ENCODE data around the gene NCF1. TPM values are rescaled to one million over a fixed set of nuclear protein-coding genes. Genes with fewer than 3 reads are reported as not detected.
"Not testable (repeated sequence)": the region's sequence is repeated elsewhere in the genome, so short reads cannot be mapped to it uniquely, and the experiment has no call there.

Gene NCF1
- polyA plus RNA-seq, 2 of the 4 experiments (the other 2 are of a cell fraction) = 0.04 TPM; not detected in 1

- H3K9me3 ChIP-seq = no peaks in the 10 kb centered on the region
- H3K4me2 ChIP-seq = no peak overlapping the region
- H3K27ac ChIP-seq = no peak overlapping the region
- DNase-seq (ENCODE audit: low read depth in 1 of 2, low spot score in 1 of 2) = no peak
- H3K4me1 ChIP-seq = no peaks in the 10 kb centered on the region
- no peak for TF ChIP-seq ZFP36 (IDR thresholded peaks at IDR 0.05; ENCODE audit: borderline replicate concordance, partially characterized antibody)
- no peak for TF ChIP-seq CEBPB (IDR thresholded peaks at IDR 0.05)
- no peak for TF ChIP-seq RCOR1 (IDR thresholded peaks at IDR 0.05; ENCODE audit: low read depth, low read length)
- TF ChIP-seq E2F6 (IDR thresholded peaks at IDR 0.05; ENCODE audit: borderline replicate concordance, low read depth) = no peak
- no peak for TF ChIP-seq POLR2AphosphoS2 (conservative IDR thresholded peaks at IDR 0.05; ENCODE audit: low read length)
- no peak for TF ChIP-seq BHLHE40 (IDR thresholded peaks at IDR 0.05; ENCODE audit: low read depth, low read length)
- TF ChIP-seq, protein P1, sequence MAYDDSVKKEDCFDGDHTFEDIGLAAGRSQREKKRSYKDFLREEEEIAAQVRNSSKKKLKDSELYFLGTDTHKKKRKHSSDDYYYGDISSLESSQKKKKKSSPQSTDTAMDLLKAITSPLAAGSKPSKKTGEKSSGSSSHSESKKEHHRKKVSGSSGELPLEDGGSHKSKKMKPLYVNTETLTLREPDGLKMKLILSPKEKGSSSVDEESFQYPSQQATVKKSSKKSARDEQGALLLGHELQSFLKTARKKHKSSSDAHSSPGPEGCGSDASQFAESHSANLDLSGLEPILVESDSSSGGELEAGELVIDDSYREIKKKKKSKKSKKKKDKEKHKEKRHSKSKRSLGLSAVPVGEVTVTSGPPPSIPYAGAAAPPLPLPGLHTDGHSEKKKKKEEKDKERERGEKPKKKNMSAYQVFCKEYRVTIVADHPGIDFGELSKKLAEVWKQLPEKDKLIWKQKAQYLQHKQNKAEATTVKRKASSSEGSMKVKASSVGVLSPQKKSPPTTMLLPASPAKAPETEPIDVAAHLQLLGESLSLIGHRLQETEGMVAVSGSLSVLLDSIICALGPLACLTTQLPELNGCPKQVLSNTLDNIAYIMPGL (CRISPR knock-in tag; IDR thresholded peaks at IDR 0.05; ENCODE audit: borderline replicate concordance) = no peak
- no peak for TF ChIP-seq ZNF302 (CRISPR knock-in tag; IDR thresholded peaks at IDR 0.05)
- no peak for TF ChIP-seq HDAC2 (IDR thresholded peaks at IDR 0.05)
- no peak for TF ChIP-seq SMC3 (IDR thresholded peaks at IDR 0.05)
- TF ChIP-seq NR3C1 (IDR thresholded peaks at IDR 0.05) = no peak
- TF ChIP-seq, protein P2, sequence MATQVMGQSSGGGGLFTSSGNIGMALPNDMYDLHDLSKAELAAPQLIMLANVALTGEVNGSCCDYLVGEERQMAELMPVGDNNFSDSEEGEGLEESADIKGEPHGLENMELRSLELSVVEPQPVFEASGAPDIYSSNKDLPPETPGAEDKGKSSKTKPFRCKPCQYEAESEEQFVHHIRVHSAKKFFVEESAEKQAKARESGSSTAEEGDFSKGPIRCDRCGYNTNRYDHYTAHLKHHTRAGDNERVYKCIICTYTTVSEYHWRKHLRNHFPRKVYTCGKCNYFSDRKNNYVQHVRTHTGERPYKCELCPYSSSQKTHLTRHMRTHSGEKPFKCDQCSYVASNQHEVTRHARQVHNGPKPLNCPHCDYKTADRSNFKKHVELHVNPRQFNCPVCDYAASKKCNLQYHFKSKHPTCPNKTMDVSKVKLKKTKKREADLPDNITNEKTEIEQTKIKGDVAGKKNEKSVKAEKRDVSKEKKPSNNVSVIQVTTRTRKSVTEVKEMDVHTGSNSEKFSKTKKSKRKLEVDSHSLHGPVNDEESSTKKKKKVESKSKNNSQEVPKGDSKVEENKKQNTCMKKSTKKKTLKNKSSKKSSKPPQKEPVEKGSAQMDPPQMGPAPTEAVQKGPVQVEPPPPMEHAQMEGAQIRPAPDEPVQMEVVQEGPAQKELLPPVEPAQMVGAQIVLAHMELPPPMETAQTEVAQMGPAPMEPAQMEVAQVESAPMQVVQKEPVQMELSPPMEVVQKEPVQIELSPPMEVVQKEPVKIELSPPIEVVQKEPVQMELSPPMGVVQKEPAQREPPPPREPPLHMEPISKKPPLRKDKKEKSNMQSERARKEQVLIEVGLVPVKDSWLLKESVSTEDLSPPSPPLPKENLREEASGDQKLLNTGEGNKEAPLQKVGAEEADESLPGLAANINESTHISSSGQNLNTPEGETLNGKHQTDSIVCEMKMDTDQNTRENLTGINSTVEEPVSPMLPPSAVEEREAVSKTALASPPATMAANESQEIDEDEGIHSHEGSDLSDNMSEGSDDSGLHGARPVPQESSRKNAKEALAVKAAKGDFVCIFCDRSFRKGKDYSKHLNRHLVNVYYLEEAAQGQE (IDR thresholded peaks at IDR 0.05) = no peak
- TF ChIP-seq ESRRA (IDR thresholded peaks at IDR 0.05; ENCODE audit: borderline replicate concordance, low read length) = no peak
- TF ChIP-seq, protein P3, sequence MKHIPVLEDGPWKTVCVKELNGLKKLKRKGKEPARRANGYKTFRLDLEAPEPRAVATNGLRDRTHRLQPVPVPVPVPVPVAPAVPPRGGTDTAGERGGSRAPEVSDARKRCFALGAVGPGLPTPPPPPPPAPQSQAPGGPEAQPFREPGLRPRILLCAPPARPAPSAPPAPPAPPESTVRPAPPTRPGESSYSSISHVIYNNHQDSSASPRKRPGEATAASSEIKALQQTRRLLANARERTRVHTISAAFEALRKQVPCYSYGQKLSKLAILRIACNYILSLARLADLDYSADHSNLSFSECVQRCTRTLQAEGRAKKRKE (CRISPR knock-in tag; IDR thresholded peaks at IDR 0.05; ENCODE audit: low read depth) = no peak
- no peak for TF ChIP-seq RARB (CRISPR knock-in tag; IDR thresholded peaks at IDR 0.05)
- H3K4me3 ChIP-seq = no peak overlapping the region
- no peak for FAIRE-seq
- no peak for ATAC-seq
- ChIA-PET POLR2A (no interaction called here), CTCF (no interaction called here)
- 91% methylated on average over 8 of the region's 8 CpGs for WGBS (ENCODE audit: missing lambda C conversion rate)
Observed at GRCh38 chr7:74726309-74727101, 47.3 kb upstream of the NCF1 start.

DNA sequence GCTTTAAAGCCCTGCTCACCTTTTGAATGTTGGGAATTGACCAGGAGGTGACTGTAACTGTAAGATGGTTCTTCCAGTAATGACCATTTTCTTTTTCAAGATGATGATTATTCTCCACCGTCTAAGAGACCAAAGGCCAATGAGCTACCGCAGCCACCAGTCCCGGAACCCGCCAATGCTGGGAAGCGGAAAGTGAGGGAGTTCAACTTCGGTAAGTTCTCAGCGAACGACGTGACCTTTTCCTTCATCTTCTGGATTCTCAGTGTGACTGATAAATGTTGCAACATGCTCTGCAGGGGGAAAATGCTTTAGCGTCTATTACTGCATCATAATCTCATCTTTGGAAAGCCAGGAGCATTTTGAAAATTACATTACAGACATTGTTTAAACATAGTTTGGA, 45.1 kb upstream of the NCF1 start:
- H3K27ac ChIP-seq; DNase-seq (ENCODE audit: low read depth in 1 of 2, low spot score in 1 of 2); H3K4me3 ChIP-seq; CTCF ChIA-PET; H3K9me3 ChIP-seq; FAIRE-seq; H3K4me1 ChIP-seq; POLR2A ChIA-PET; ATAC-seq; H3K4me2 ChIP-seq: not testable (repeated sequence)
- no CpG with 5 or more reads among the region's 10 CpGs for WGBS (ENCODE audit: missing lambda C conversion rate)

GRCh38 chr7:74730186-74730585, 43.6 kb upstream of the NCF1 start:
- no CpG with 5 or more reads among the region's 5 CpGs for WGBS (ENCODE audit: missing lambda C conversion rate)
- DNase-seq (ENCODE audit: low read depth in 1 of 2, low spot score in 1 of 2); H3K4me1 ChIP-seq; H3K4me2 ChIP-seq; H3K27ac ChIP-seq; CTCF ChIA-PET; FAIRE-seq; POLR2A ChIA-PET; H3K9me3 ChIP-seq; H3K4me3 ChIP-seq: not testable (repeated sequence)
- ATAC-seq = peak in 1 of 2 experiments; percentile 53; a peak in 3 of 6 replicates

DNA sequence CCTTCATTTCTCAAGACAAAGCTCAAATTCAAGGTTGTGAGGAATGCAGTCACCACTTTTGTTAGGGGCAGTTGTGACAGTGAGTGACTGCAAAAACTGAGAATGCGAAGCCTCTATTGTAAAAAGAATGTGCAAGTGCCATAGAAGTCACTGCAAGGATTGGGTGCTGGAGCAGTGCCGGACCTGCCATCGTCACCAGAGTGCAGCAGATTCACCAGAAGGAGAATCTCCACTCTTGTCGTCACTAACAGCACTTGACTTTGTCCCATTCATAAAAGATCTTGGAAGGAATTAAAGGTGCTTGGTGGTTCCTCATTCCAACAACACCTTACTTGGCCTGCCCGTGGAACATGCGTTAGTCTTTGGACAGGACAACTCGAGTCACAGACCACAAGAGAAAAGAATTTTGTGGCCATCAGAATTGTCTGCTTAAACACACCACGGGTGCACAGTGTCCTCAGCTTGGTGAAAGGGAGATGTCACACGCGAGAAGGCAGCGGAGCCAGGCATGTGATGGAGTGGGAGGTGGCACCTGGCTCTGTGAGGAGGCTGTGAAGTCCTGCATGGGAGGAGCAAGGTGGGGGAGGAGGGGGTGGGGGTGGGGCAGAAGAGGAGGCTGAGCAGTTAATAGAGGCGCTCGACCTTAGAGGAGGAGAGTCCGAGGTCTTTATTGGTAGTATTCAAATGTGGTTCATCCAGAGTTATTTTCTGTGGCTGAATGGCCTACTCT, 33.7 kb upstream of the NCF1 start:
- 0 out of 6 replicates have a peak, but pooled peaks of 1 of the 2 experiments have one; percentile 30 for ATAC-seq
- H3K4me1 ChIP-seq; CTCF ChIA-PET; DNase-seq (ENCODE audit: low read depth in 1 of 2, low spot score in 1 of 2); H3K4me2 ChIP-seq; H3K9me3 ChIP-seq; H3K4me3 ChIP-seq; H3K27ac ChIP-seq; FAIRE-seq; POLR2A ChIA-PET: not testable (repeated sequence)
- WGBS (ENCODE audit: missing lambda C conversion rate) = no CpG with 5 or more reads among the region's 14 CpGs

DNA sequence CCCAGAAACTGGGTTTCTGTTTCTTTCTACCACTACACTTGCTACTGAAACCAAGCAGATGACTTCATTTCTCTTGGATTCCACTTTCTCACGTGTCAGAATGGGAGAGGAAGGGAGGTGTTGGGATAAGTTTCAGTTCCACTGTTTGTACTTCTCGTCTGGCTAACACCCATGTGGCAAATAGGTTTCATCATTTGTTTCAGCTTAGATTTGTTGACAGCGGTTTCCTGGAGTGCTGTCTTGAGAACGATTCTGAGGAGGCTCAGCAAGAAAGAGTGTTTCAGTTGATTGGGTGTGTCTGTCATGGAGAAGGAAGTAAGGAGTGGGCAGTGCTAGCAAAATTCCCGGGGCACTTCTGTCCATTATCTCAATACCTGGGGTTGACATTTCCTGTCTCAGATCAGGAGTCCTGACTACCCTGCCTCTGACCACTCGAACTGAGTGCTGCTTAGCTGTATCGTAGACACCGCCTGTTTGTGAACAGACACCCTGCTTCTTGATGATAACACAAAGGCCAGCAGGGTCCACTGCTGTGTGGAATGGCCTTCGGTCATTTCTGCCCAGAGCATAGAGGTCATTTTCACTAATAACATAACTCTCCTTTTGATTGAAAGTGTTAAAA, 29.8 kb upstream of the NCF1 start:
- H3K27ac ChIP-seq; H3K4me1 ChIP-seq; H3K4me2 ChIP-seq; H3K9me3 ChIP-seq; CTCF ChIA-PET; FAIRE-seq; H3K4me3 ChIP-seq; POLR2A ChIA-PET; DNase-seq (ENCODE audit: low read depth in 1 of 2, low spot score in 1 of 2): not testable (repeated sequence)
- peak in 1 of 2 experiments; percentile 38; a peak in 2 of 6 replicates for ATAC-seq
- no CpG with 5 or more reads among the region's 9 CpGs for WGBS (ENCODE audit: missing lambda C conversion rate)

All from A549 (cell line).